ENCODE data around the gene SCAMP2. TPM values are rescaled to one million over a fixed set of nuclear protein-coding genes. Genes with fewer than 3 reads are reported as not detected.

Gene SCAMP2
- total and polyA plus RNA-seq, 2 donors (not counting 1 experiment from before 2014, with no cell fraction given) = 85.1 to 105 TPM

DNA sequence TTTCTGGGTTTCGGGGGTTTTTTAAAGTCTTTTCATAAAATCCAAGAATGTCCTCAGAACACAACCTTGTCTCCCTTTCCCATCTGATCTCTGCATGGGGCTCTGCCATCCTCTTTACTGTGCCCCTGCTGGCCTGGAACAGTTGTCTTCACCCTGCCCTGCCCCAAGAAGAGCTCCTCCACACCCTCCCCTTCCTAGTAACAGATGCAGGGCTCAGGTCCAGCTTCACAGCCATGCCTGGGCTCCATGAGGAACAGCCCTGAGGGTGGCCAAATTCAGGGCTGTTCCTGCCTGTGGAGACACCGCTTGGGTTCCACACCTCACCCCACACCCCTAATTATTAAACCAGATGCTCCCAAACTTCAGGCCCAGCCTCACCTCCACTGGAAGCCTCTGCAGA, 17.3 kb downstream of the SCAMP2 start:
- H3K27ac ChIP-seq (ENCODE audit: low read length in 2 of 2) = no peak overlapping the region
- H3K4me2 ChIP-seq (replicated peaks; ENCODE audit: low read depth, low read length, poor library complexity, severe bottlenecking) = no peak overlapping the region
- ChIA-PET POLR2A (interaction anchor here (0.7 kb wide), 1 partner anchor 17 kb away, joined by 4 read pairs; the partner anchor contains the start of gene SCAMP2), CTCF (interaction anchor here (0.6 to 4.8 kb wide), 5 partner anchors 20 to 512 kb away, joined by 3 to 23 read pairs (median 4); no protein-coding TSS in a partner anchor)
- no peak overlapping the region for H3K9ac ChIP-seq (ENCODE audit: low read length)
- peaks cover 87% of the 10 kb centered on the region for H4K20me1 ChIP-seq (ENCODE audit: control insufficient read depth, insufficient read depth, low read length, poor library complexity, severe bottlenecking)
- no peak overlapping the region for H2AFZ ChIP-seq (ENCODE audit: insufficient read depth, low read depth, low read length, poor library complexity, severe bottlenecking)
- H3K4me1 ChIP-seq (ENCODE audit: control insufficient read depth in 2 of 2, insufficient read depth in 2 of 2, low read length in 2 of 2) = peaks cover 34 to 46% of the 10 kb centered on the region in 2 donors
- no peaks in the 10 kb centered on the region for H3K27me3 ChIP-seq (replicated peaks in 1 of 4; ENCODE audit: control extremely low read depth in 1 of 4, control insufficient read depth in 3 of 4, insufficient read depth in 4 of 4, low read length in 3 of 4)
- H3K4me1 Mint-ChIP-seq = peaks cover 36% of the 10 kb centered on the region
- ATAC-seq (ENCODE audit: low read depth) (no peak), DNase-seq (no peak)
- no peaks in the 10 kb centered on the region for H3K9me3 ChIP-seq (ENCODE audit: control extremely low read depth in 1 of 3, control insufficient read depth in 2 of 3, insufficient read depth in 1 of 3, low read length in 2 of 3)
- H3K4me3 ChIP-seq (ENCODE audit: control extremely low read depth in 1 of 5, extremely low read depth in 1 of 5, insufficient read depth in 1 of 5, low read depth in 2 of 5, low read length in 4 of 5) = no peak overlapping the region
- TF ChIP-seq EZH2 (IDR thresholded peaks at IDR 0.05; ENCODE audit: borderline replicate concordance, insufficient read depth, low read depth, low read length, poor library complexity, severe bottlenecking) = no peak
- TF ChIP-seq, protein P1, sequence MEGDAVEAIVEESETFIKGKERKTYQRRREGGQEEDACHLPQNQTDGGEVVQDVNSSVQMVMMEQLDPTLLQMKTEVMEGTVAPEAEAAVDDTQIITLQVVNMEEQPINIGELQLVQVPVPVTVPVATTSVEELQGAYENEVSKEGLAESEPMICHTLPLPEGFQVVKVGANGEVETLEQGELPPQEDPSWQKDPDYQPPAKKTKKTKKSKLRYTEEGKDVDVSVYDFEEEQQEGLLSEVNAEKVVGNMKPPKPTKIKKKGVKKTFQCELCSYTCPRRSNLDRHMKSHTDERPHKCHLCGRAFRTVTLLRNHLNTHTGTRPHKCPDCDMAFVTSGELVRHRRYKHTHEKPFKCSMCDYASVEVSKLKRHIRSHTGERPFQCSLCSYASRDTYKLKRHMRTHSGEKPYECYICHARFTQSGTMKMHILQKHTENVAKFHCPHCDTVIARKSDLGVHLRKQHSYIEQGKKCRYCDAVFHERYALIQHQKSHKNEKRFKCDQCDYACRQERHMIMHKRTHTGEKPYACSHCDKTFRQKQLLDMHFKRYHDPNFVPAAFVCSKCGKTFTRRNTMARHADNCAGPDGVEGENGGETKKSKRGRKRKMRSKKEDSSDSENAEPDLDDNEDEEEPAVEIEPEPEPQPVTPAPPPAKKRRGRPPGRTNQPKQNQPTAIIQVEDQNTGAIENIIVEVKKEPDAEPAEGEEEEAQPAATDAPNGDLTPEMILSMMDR (IDR thresholded peaks at IDR 0.05) = no peak
- no peaks in the 10 kb centered on the region for H3K27me3 Mint-ChIP-seq
- peak overlapping the region; percentile 65 for H3K27ac Mint-ChIP-seq
- H3K79me2 ChIP-seq (ENCODE audit: control insufficient read depth, insufficient read depth, low read length) = peaks cover 62% of the 10 kb centered on the region
- H3K9me3 Mint-ChIP-seq (ENCODE audit: insufficient read depth) = no peaks in the 10 kb centered on the region
- 100% methylated on average over 1 of the region's 2 CpGs for WGBS (ENCODE audit: insufficient coverage)
- intact Hi-C loops (cut with micrococcal nuclease) = no loop called here
- peak overlapping the region; percentile 57 for H3K4me3 Mint-ChIP-seq
- H3K36me3 ChIP-seq (replicated peaks in 1 of 2; ENCODE audit: control extremely low read depth in 1 of 2, control insufficient read depth in 1 of 2, extremely low read depth in 1 of 2, insufficient read depth in 2 of 2, low read length in 1 of 2) = peaks cover 0 to 41% of the 10 kb centered on the region in 2 experiments

DNA sequence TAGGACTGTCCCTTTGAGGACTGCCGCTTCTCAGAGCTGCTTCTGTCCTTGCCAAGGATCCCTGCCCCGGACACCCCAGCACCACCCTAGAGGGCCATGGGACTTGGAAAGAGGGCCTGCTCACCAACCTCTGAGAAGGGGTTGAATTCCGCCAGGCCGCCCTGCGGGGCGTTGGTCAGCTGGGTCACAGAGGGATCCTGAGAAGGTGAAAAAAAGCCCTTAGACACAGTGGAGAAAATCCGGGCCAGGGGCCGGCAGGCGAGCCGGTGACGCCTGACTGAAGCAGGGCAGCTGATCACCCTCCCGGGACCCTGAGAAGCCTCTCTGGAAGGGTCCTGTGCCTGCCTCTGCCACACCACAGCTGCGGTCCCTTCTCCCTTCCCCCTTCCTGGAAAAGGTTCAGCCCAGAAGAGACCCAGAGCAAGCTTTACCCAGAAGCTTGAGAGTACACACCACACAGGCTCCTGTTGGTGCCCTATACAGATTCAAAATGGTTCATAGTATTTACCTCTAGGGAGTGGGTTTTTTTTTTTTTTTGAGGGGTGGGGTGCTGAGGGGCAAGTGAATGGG, 18.6 kb downstream of the SCAMP2 start:
- no peak overlapping the region for H3K27ac Mint-ChIP-seq
- POLR2A ChIA-PET = no interaction called here
- H3K36me3 ChIP-seq (replicated peaks in 1 of 2; ENCODE audit: control extremely low read depth in 1 of 2, control insufficient read depth in 1 of 2, extremely low read depth in 1 of 2, insufficient read depth in 2 of 2, low read length in 1 of 2) = peaks cover 1 to 55% of the 10 kb centered on the region in 2 experiments

More for the DNA sequence above, 18.6 kb downstream of the SCAMP2 start:
- no peak overlapping the region for H2AFZ ChIP-seq (ENCODE audit: insufficient read depth, low read depth, low read length, poor library complexity, severe bottlenecking)
- no peak for ATAC-seq (ENCODE audit: low read depth)
- peaks cover 73% of the 10 kb centered on the region for H4K20me1 ChIP-seq (ENCODE audit: control insufficient read depth, insufficient read depth, low read length, poor library complexity, severe bottlenecking)
- TF ChIP-seq, protein P1 (IDR thresholded peaks at IDR 0.05) = no peak
- no peak for TF ChIP-seq EZH2 (IDR thresholded peaks at IDR 0.05; ENCODE audit: borderline replicate concordance, insufficient read depth, low read depth, low read length, poor library complexity, severe bottlenecking)
- Mint-ChIP-seq H3K9me3 (ENCODE audit: insufficient read depth) (no peaks in the 10 kb centered on the region), H3K4me3 (no peak overlapping the region), H3K27me3 (no peaks in the 10 kb centered on the region), H3K4me1 (peaks cover 35% of the 10 kb centered on the region)
- CTCF ChIA-PET = interaction anchor here (1.7 kb wide), 1 partner anchor 11 kb away, joined by 8 read pairs; no protein-coding TSS in a partner anchor
- no peak overlapping the region for H3K4me3 ChIP-seq (ENCODE audit: control extremely low read depth in 1 of 5, extremely low read depth in 1 of 5, insufficient read depth in 1 of 5, low read depth in 2 of 5, low read length in 4 of 5)
- no peak overlapping the region for H3K4me2 ChIP-seq (replicated peaks; ENCODE audit: low read depth, low read length, poor library complexity, severe bottlenecking)
- no peak for DNase-seq
- peaks cover 30 to 38% of the 10 kb centered on the region in 2 donors for H3K4me1 ChIP-seq (ENCODE audit: control insufficient read depth in 2 of 2, insufficient read depth in 2 of 2, low read length in 2 of 2)
- H3K79me2 ChIP-seq (ENCODE audit: control insufficient read depth, insufficient read depth, low read length) = peaks cover 49% of the 10 kb centered on the region
- intact Hi-C loops (cut with micrococcal nuclease) = no loop called here
- H3K9ac ChIP-seq (ENCODE audit: low read length) = no peak overlapping the region
- H3K9me3 ChIP-seq (ENCODE audit: control extremely low read depth in 1 of 3, control insufficient read depth in 2 of 3, insufficient read depth in 1 of 3, low read length in 2 of 3) = no peaks in the 10 kb centered on the region
- H3K27ac ChIP-seq (ENCODE audit: low read length in 2 of 2) = no peak overlapping the region
- H3K27me3 ChIP-seq (replicated peaks in 1 of 4; ENCODE audit: control extremely low read depth in 1 of 4, control insufficient read depth in 3 of 4, insufficient read depth in 4 of 4, low read length in 3 of 4) = no peaks in the 10 kb centered on the region
- 85% methylated on average over 10 of the region's 13 CpGs for WGBS (ENCODE audit: insufficient coverage)

Measured in B cell (primary cell).